OCI-LY1 (cell line): ENCODE data around the gene CIB2.

Experiments used
- H2AFZ ChIP-seq: fragments of 200-600 bp; sonication (generic), shearing (Covaris generic); 2 replicates; pipeline ENCODE4 v1.6.0; 2014; ENCODE audit warnings: antibody characterized with exemption, mild to moderate bottlenecking, low read length
- H3F3A ChIP-seq: fragments of 200-600 bp; sonication (generic), shearing (Covaris generic); 2 replicates; pipeline ENCODE4 v1.6.0; 2014; ENCODE audit warnings: mild to moderate bottlenecking, antibody characterized with exemption, low read length, moderate library complexity; ENCODE audit not compliant: insufficient read depth
- H3K27ac ChIP-seq: fragments of 200-600 bp; sonication (generic); 2 replicates; pipeline ENCODE4 v1.5.1; 2014; ENCODE audit warnings: low read length, mixed run types, mild to moderate bottlenecking, low read depth; ENCODE audit not compliant: poor library complexity, severe bottlenecking
- H3K27me3 ChIP-seq: fragments of 200-600 bp; sonication (generic); 2 replicates; pipeline ENCODE4 v1.6.0; 2014; ENCODE audit warnings: antibody characterized with exemption, mild to moderate bottlenecking, low read length, moderate library complexity; ENCODE audit not compliant: insufficient read depth
- H3K36me3 ChIP-seq: fragments of 200-600 bp; sonication (generic); 2 replicates; pipeline ENCODE4 v1.6.1; 2014; ENCODE audit warnings: mild to moderate bottlenecking, antibody characterized with exemption, low read length, moderate library complexity, mixed read lengths; ENCODE audit not compliant: insufficient read depth
- H3K4me1 ChIP-seq: fragments of 200-600 bp; sonication (generic); 2 replicates; pipeline ENCODE4 v1.5.1; 2014; ENCODE audit warnings: mild to moderate bottlenecking, low read length, moderate library complexity; ENCODE audit not compliant: insufficient read depth, severe bottlenecking
- H3K4me2 ChIP-seq: fragments of 200-600 bp; sonication (generic), shearing (Covaris generic); 2 replicates; pipeline ENCODE4 v1.6.1; 2014; ENCODE audit warnings: low read length
- H3K4me3 ChIP-seq: fragments of 200-600 bp; sonication (generic); 2 replicates; pipeline ENCODE4 v1.5.1; 2014; ENCODE audit warnings: low read length, low read depth, mild to moderate bottlenecking, mixed read lengths; ENCODE audit not compliant: poor library complexity, severe bottlenecking
- H3K79me2 ChIP-seq: fragments of 200-600 bp; shearing (Covaris generic); 2 replicates; pipeline ENCODE4 v1.6.1; 2016; ENCODE audit warnings: mixed run types, low read length, mixed read lengths; ENCODE audit not compliant: insufficient read depth
- H3K9ac ChIP-seq: fragments of 200-600 bp; sonication (generic), shearing (Covaris generic); 2 replicates; pipeline ENCODE4 v1.6.1; 2014; ENCODE audit warnings: mild to moderate bottlenecking, low read length, mixed read lengths
- H3K9me2 ChIP-seq: fragments of 200-600 bp; sonication (generic), shearing (Covaris generic); 2 replicates; pipeline ENCODE4 v1.6.1; 2014; ENCODE audit warnings: low read depth, mild to moderate bottlenecking, low read length, mixed read lengths
- H3K9me3 ChIP-seq: fragments of 200-600 bp; shearing (Covaris generic); 2 replicates; pipeline ENCODE4 v1.6.1; 2014; ENCODE audit warnings: low read length, mixed read lengths
- H4K20me1 ChIP-seq: fragments of 200-600 bp; sonication (generic), shearing (Covaris generic); 2 replicates; pipeline ENCODE4 v1.6.0; 2016; ENCODE audit warnings: mild to moderate bottlenecking, low read length; ENCODE audit not compliant: insufficient read depth
- CTCF ChIP-seq: fragments of 200-600 bp; sonication (generic), shearing (Covaris generic); IDR thresholded peaks from 2 replicates; pipeline ENCODE4 v1.5.1; 2017; ENCODE audit warnings: mild to moderate bottlenecking, antibody characterized with exemption, low read length, moderate library complexity, mixed read lengths
- EZH2 ChIP-seq: fragments of 200-600 bp; sonication (generic), shearing (Covaris generic); IDR thresholded peaks from 2 replicates; pipeline ENCODE4 v1.8.0; 2017; ENCODE audit warnings: borderline replicate concordance, mixed run types, mild to moderate bottlenecking, antibody characterized with exemption, low read length, moderate library complexity, mixed read lengths

The CIB2 gene

GRCh38 chr15:78085928-78086327, 45.3 kb downstream of the CIB2 start:
- no peak overlapping the region for H3K9ac ChIP-seq
- H3K36me3 ChIP-seq, result no peaks in the 10 kb centered on the region
- H3K4me3 ChIP-seq, result no peak overlapping the region
- no peaks in the 10 kb centered on the region for H3K9me2 ChIP-seq
- H3K79me2 ChIP-seq, result no peaks in the 10 kb centered on the region
- H3K4me1 ChIP-seq, result peaks cover 13% of the 10 kb centered on the region
- H2AFZ ChIP-seq, result no peak overlapping the region
- TF ChIP-seq CTCF (no peak), EZH2 (no peak)
- H3K4me2 ChIP-seq, result no peak overlapping the region
- H3F3A ChIP-seq, result no peaks in the 10 kb centered on the region
- no peaks in the 10 kb centered on the region for H3K27me3 ChIP-seq
- H3K9me3 ChIP-seq, result no peaks in the 10 kb centered on the region
- H4K20me1 ChIP-seq, result no peaks in the 10 kb centered on the region
- H3K27ac ChIP-seq, result no peak overlapping the region

- H3K9me3 ChIP-seq, result no peaks in the 10 kb centered on the region
- H3F3A ChIP-seq, result no peaks in the 10 kb centered on the region
- H3K9ac ChIP-seq, result no peak overlapping the region
- no peaks in the 10 kb centered on the region for H3K79me2 ChIP-seq
- no peaks in the 10 kb centered on the region for H3K27me3 ChIP-seq
- H3K36me3 ChIP-seq, result no peaks in the 10 kb centered on the region
- H3K4me3 ChIP-seq, result no peak overlapping the region
- H3K27ac ChIP-seq, result peak overlapping the region; percentile 41
- H3K4me1 ChIP-seq, result peaks cover 13% of the 10 kb centered on the region
- peak overlapping the region; percentile 24; the same call in 1 of the 2 replicates for H3K4me2 ChIP-seq
- TF ChIP-seq CTCF (no peak), EZH2 (no peak)
- H3K9me2 ChIP-seq, result no peaks in the 10 kb centered on the region
- H4K20me1 ChIP-seq, result no peaks in the 10 kb centered on the region
- H2AFZ ChIP-seq, result no peak overlapping the region
Observed at GRCh38 chr15:78084449-78084750, 46.8 kb downstream of the CIB2 start.

DNA sequence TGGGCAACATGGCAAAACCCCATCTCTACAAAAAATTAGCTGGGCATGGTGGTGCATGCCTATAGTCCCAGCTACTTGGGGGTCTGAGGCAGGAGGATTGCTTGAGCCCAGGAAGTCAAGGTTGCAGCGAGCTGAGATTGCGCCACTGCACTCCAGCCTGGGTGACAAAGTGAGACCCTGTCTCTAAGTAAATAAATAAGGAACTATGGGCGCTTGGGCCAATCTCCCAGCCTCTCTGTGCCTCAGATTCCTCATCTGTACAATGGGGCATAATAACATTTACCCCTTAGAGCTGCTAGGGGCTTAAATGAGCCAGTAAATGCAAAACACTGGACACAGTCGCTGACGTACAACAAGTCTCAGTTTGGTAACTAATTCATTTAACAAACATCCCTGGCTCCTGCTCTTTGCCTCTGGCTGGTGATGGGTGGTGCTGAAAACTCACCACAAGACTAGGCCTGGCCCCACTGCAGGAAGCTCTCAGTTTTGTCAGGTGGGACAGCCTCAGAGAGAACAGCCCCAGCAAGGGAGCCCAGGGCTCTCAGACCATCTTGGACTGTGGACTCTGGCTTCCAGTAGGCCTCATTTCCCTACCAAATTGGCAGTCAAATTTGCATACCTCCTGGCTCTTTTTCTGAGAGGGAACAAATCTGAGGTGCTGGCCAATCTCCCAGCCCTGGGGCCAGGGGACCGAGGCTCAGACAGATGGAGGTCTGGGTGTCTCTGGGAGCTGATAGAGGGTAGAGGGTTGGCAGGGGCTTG, 47.4 kb downstream of the CIB2 start:
- TF ChIP-seq EZH2 (no peak), CTCF (no peak)
- Histone ChIP-seq H3K9me3 (no peaks in the 10 kb centered on the region), H3K27ac (peak overlapping the region; percentile 41), H3K4me3 (no peak overlapping the region), H3K9me2 (no peaks in the 10 kb centered on the region), H3K4me2 (peak overlapping the region; percentile 24; the same call in 1 of the 2 replicates), H3K36me3 (no peaks in the 10 kb centered on the region), H3K9ac (no peak overlapping the region), H4K20me1 (no peaks in the 10 kb centered on the region), H3F3A (no peaks in the 10 kb centered on the region), H3K4me1 (peaks cover 13% of the 10 kb centered on the region), H3K79me2 (no peaks in the 10 kb centered on the region), H3K27me3 (no peaks in the 10 kb centered on the region), H2AFZ (no peak overlapping the region)
